Mononuclear cell (primary cell): ENCODE results near the gene NCMAP. TPM values are rescaled to one million over a fixed set of nuclear protein-coding genes. Genes with fewer than 3 reads are reported as not detected.

ENCODE experiments used
- H3K27me3 ChIP-seq: 2 replicates; pipeline ENCODE4 v1.6.0; 2011; ENCODE audit warnings: low read length, control low read depth; ENCODE audit not compliant: insufficient read depth
- H3K4me1 ChIP-seq: 2 replicates; pipeline ENCODE4 v1.5.1; 2011; ENCODE audit warnings: mild to moderate bottlenecking, low read length, control low read depth; ENCODE audit not compliant: insufficient read depth
- H3K4me3 ChIP-seq: 2 replicates; pipeline ENCODE4 v1.5.1; 2011; ENCODE audit warnings: mild to moderate bottlenecking, low read length, moderate library complexity
- H3K9me3 ChIP-seq: 2 replicates; pipeline ENCODE4 v1.5.1; 2011; ENCODE audit warnings: low read depth, mild to moderate bottlenecking, control low read depth, low read length
- total RNA-seq: library from RNA; depleted of rRNA; stranded (reverse); fragments of >200 nt; gene quantifications from one replicate; pipeline ENCODE4 v1.2.3, GENCODE V29; 2012

The NCMAP gene
- total RNA-seq, 1 donor: 0.10 TPM

DNA sequence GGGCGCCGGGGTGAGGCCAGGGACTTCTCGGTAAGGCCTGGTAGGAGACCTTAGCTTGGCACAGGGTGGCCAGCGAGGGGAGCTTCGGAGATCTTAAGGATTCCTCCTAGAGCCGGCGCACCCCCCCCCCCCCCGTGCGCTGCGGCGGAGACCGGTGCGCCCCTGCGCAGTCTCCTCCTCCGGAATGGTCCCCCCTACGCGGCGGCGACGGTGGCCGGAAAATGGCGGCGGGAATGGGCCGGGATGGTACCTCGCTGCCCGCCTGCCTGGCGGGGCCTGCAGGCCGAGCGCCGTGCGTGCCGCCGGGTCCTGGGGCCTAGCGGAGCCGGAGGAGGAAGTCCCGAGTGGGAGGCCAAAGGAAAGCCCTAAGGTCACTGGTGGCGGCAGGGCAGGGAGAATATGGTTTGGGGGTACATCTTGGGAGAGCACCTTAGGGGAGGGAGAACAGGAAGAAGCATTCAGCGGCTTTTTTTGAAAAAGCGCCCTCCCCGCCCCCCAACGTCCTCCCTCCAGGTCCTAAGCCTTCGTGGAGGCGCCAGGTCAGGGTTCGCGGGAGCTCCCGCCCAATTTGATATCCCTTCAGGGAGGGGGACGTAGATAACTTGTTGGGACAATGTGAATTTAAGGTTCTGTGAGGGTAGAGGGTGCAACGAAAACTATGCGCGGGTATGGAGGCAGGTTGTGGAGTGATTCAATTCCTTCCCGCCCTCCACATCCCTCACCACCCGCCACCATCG is 87.6 kb downstream of the NCMAP start:
- Histone ChIP-seq H3K9me3 (no peaks in the 10 kb centered on the region), H3K4me3 (peak overlapping the region; percentile 94), H3K27me3 (no peaks in the 10 kb centered on the region), H3K4me1 (peaks cover 27% of the 10 kb centered on the region)

DNA sequence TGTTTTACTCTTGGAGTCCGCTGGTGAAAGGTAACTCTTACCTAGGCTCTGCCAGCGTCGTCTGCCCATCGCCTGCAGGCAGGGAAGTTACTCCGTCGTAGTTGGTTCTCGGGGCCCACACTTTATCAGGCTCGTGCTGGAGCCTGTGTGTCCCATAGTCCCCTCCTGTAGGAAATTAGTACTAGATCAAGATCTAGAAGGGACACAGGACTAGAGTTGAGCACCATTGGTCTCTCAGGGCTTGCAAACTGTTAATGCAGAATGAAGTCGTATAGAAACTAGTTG is 88.2 kb downstream of the NCMAP start:
- Histone ChIP-seq H3K9me3 (no peaks in the 10 kb centered on the region), H3K27me3 (no peaks in the 10 kb centered on the region), H3K4me1 (peaks cover 27% of the 10 kb centered on the region), H3K4me3 (peak overlapping the region; percentile 94)

DNA sequence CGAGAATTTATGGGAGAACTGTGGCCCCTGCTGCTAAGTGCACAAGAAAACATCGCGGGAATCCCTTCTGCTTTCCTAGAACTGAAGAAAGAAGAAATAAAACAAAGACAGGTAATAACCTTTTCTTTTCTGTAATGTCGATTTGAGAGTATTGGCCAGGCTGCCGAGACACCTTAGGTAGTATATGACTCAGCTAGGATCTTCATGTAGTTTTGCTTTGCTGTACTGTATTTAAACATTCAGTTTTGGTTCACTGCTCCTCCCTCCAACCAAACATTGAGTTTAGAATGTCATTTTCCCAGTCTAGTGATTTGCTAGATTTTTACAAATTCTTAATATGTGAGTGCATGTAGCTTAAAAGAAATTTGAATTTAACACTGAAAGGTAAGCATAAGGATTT is 93.0 kb downstream of the NCMAP start:
- Histone ChIP-seq H3K4me3 (no peak overlapping the region), H3K9me3 (no peaks in the 10 kb centered on the region), H3K4me1 (peaks cover 14% of the 10 kb centered on the region), H3K27me3 (no peaks in the 10 kb centered on the region)

DNA sequence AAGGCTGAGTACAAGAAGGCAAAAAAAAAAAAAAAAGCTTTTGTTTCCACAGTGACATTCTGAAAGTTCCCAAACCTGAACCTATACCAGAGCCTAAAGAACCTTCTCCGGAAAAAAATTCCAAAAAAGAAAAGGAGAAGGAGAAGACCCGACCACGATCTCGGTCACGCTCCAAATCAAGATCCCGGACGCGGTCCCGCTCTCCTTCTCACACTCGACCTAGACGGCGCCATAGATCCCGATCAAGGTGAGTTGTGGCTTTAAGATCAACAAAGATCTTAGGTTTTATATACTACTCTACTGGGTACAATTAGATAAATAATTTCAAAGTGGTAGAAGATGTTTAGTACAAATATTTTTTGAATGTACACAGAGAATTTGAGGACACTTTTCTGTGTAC is 96.5 kb downstream of the NCMAP start:
- H3K4me1 ChIP-seq: no peaks in the 10 kb centered on the region
- no peaks in the 10 kb centered on the region for H3K27me3 ChIP-seq
- H3K4me3 ChIP-seq: no peak overlapping the region
- H3K9me3 ChIP-seq: no peaks in the 10 kb centered on the region

DNA sequence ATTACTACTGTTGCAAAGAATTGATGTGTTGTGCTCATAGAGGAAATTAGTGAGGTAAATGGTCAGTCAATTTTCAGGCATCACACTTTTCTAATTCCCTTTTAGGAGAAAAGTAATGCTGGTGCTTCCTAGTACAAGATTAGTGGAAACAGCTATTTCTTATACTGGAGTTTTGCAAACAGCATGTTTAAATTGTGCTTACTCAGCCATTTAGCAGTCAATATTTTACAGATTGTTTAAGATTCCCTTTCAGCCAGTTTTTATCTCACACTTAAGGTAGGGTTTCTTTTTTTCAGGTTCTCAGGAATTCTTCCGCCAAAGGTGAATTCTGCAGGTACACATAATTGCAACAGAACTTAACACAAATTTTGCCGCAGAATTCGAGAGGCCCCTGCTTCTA is 98.1 kb downstream of the NCMAP start:
- no peaks in the 10 kb centered on the region for H3K9me3 ChIP-seq
- H3K4me1 ChIP-seq: no peaks in the 10 kb centered on the region
- H3K4me3 ChIP-seq: no peak overlapping the region
- H3K27me3 ChIP-seq: no peaks in the 10 kb centered on the region

DNA sequence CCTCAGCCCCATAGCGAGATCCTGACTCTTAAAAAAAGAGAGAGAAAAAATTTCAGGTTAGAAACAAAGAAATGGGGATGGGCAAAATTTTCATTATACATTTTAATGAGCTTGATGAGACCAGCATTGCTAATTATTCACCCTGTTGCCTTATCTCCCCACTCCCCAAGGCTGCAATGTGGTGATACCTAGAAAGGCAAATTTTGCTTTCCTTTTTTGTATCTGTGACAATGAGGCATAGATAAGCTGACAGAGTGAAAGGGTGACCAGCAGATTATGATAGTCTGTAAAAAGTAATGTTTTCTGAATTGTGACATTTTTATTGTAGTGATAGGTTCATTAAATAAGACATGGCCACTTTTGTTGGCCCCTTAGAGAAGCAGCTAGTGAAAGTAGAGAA is 100.2 kb downstream of the NCMAP start:
- no peaks in the 10 kb centered on the region for H3K9me3 ChIP-seq
- no peak overlapping the region for H3K4me3 ChIP-seq
- H3K4me1 ChIP-seq: no peaks in the 10 kb centered on the region
- no peaks in the 10 kb centered on the region for H3K27me3 ChIP-seq

DNA sequence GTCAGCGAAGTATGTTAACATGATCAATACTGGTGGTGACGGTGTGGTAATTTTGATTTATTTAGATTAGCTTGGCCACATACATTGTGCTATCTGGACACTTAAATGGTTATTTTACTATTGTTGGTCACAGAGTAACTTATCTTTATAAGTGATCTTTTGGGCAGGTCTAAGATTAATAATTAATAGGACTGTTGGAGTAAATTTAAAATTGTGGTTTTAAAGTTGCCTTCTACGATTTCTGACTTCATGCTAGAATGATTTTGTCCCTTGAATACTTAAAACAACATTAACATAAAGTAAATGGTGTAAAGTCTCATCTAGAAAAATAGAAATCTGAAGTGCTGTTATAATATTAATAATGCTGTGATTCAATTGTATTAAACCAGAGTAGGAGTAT is 101.9 kb downstream of the NCMAP start:
- Histone ChIP-seq H3K4me1 (no peaks in the 10 kb centered on the region), H3K9me3 (no peaks in the 10 kb centered on the region), H3K4me3 (no peak overlapping the region), H3K27me3 (no peaks in the 10 kb centered on the region)

Other genes with a start within 250 kb of the NCMAP start
- gene GRHL3, start 236.7 kb upstream of the NCMAP start, total RNA-seq: not detected
- 1.6 TPM for gene STPG1, start 142.3 kb upstream of the NCMAP start, total RNA-seq
- 17.9 TPM for gene NIPAL3, start 140.3 kb upstream of the NCMAP start, total RNA-seq
- gene RCAN3, start 53.3 kb upstream of the NCMAP start, total RNA-seq: 122 TPM
- gene SRRM1, start 87.2 kb downstream of the NCMAP start, total RNA-seq: 193 TPM
- 42.8 TPM for gene CLIC4, start 189.4 kb downstream of the NCMAP start, total RNA-seq